Stimulated activated CD4-positive, alpha-beta T cell treated with anti-CD3 and anti-CD28 coated beads, Interleukin-4, amount 100 ng/mL, for 4 hours (primary cell): ENCODE data around the gene SEC61B.
A peak's percentile ranks its signal among the peaks of the same experiment; 100 is the strongest.

ENCODE experiments used
- DNase-seq, 2 experiments: peaks; one replicate each; pipeline ENCODE4 v3.0.0-alpha.2; 2020

SEC61B gene

DNA sequence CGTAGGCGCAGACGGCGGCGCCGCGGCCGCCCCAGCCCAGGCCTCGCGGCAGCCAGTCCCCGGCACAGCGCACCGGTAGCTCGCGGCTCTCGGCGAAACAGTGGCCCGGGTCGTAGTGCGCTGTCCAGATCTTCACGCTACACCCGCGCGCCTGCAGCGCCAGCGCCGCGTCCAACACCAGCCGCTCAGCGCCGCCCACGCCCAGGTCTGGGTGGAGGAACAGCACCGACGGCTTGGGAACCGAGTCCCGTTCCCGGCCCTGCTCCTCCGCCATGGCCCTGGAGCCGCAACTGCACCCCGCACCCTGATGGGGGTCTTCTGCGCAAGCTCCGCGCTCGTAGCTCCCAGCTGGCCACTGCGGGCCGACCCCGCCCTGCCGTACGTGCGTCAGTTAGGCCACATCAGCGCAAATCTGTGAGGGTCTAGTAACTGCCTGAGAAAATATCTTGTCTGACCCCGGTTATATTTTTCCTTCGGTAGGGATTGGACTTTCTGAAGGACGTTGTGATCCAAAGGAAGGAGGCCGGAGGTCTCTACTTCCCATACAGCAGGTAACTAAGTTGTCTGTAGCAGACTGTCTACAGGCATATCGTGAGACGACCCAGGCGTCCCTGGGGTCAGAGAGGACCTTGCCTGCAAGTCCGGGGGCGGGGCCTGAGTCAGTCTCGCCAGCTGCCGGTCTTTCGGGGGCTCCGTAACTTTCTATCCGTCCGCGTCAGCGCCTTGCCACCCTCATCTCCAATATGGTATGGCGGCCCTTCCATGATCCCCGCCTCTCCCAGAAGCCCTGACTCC, at the start of gene SEC61B, which contains the start of gene ALG2:
Gene SEC61B (plus strand): TSS at position 662 of the 795 bp plus-strand sequence. CDS start 82 bp downstream, at position 744.
Gene ALG2 (minus strand): TSS at position 322 of the 795 bp plus-strand sequence. CDS start 48 bp downstream, at position 274.
- peak; percentile 92 to 93 for DNase-seq

DNA sequence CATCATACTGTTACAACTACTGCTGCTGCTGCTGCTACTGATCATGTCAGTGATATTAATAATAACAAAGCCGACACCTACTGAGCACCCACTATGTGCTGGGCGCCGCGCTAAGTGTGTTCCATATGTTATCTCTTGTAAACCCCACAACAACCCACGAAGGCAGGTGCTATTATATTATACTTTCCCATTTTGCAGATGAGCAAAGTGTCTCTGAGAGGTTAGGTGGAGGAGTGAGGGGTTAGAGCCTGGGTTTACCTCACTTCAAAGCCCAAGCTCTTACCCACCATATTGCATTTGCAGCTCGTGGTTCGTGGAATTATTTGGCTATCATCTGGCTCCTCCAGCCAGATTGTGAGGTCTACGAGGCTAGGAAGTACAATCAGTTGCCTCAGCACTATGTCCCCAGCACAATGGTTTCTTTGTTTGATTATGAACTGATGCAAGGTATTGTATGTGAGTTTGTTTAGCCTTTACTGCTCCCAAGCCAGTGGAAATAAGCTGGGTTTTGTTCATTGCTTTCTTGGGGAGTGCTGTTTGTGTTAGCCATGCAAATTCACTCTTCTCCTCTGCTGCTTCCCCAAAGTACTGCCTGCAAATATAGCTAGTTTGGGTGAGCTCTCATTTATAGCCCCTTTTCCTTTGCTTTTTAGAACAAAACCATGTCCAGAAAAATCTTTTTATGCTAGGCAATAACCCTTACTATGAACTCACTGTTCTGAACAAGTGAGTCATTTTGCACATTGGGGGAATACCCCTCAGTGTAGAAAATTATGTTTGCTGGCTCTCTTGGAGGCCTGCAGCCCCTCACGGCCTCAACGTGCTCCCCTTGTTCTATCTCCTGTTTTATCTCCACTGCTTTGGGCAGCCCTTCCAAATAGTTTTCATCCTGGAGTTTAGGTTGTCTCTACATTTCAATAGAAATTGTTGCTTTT, 48.2 kb upstream of the SEC61B start:
- no peak for DNase-seq

DNA sequence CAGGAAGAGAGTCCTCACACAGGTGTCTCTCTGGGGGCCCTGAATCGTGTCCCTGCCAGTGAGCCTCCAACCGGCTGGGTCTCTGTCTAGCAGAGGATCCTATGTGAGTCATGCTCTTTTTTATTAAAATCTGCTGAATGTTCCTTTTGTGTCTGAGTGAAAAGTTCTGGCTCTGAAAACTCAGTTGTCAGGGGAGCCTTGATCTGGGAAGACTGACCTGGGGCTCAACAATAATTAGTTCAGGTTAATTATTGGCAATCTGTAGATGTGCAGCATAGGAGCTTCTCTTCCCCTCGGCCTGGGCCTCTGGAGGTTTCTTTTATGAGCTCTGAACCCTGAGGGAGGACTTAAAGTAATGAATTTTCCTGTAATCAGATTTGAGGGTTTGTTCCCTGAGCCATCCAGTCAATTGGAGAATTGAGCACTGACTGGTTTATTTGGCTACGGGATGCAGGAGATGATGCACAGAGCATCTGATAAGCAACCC, 45.5 kb upstream of the SEC61B start:
- no peak for DNase-seq

DNA sequence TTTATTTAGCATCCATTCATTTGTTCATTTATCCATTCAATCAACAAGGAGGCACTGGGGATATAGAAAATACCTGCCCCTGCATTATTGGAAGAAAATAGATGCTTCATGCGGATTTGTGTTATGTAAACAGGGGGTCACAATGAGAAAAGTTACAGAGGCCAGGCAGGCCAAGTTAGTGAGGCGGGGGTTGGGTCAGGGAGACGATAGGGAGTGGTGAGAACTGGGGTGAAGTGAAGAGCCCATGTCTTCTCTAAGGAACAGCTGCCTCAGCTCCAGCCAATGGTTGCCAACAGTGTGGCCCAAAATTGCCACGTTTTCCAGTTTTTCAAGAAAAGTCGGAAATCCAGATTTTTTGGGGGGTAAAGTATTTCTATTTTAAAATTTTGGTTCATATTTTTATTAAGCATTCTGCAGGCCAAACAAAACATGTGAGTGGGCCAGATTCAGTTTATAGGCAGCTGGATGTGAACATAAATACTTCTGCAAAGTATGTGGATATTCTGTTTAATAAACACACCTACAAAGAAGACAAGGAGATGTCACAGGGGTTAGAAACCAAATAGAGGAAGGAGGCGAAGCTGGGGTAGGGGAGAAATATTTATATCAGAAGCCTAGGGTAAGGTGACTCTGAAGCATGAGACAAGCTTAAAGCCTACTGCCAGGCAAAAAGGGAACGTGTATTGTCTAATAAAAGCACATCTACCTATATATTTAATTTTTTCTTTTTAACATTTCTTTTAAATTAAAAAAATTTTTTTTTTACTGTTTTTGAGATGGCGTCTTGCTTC, 44.3 kb upstream of the SEC61B start:
- DNase-seq, result no peak

DNA sequence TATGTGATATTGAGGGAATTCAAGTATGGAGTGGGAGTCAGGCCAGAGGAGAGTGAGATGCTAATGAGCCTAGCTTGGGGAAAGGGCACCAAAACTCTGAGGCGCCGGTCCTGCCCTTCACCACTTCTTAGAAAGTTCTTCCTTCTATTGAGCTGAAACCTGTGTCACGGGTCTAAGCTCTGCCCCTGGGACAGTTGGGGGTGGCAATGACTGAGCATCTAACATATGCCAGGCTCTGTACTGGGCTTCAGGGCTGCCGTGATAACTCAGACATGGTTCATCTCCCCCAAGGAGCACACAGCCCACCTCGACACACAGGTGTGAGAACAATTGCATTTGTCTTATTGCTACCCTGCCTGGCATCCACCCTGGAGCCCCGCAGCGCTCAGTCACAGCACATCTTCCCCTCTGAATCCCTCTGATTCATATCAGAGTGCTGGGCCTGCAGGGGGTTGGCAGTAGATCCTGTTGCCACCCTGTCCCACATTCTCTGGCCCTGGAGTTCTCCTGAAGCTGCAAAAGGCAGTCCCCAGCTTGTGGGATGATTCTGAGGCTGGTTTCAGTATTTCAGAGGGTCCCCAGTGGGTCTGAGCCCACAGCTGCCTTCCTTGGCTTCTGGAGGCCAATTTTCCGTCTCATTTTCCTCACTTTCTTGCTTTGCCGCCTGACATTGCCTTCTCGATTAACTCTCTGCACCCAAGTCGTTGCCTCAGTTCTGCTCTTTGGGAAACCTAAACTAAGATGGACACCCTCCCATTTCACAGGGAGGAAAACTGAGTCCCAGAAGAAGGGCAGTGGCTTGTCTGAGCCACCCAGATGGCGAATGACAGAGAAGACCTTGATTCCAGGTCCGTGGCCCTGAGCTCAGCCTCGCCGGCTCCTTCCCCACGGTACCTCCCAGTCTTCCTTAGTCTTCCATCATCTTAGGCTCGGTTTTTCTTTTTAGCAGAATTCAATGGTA, 42.9 kb upstream of the SEC61B start:
- no peak for DNase-seq

DNA sequence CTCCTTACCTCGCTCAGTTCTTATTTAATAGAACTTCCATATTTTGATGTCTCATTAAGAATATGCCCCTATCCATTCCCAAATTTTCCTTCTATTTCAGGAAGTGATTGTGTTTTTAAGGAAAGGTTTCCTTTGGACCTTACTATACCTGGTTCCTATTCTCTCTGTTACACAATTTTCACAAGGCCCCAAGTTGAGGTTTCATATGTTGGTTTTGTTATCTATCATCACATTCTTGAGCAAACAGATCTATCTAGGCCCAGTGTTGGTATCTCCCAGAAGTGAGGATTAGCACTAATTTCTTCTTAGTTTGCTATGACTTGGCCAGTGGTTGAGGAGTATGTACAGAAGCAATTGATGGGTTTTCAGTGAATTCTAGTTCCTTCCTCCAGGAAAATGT, 41.9 kb upstream of the SEC61B start:
- DNase-seq, result no peak

DNA sequence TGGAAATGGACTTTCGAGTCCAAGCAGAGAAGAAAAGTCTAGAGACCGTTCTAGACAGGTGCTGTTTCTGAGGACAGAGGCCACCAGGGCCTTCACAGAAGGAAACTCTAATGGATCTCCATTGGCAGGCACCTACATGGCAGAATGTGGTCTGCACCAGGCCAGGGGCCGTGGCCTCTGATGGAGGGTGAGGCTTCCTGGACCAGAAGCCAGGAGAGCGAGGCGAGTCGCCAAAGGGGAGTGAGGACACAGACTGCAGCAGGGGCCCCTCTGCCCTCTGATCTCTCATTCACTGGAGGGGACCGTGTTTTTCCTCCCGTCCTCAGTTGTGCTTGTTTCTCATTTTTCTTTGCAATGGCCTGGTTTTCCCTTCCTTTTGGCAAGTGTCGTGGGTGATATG, 41.4 kb upstream of the SEC61B start:
- no peak for DNase-seq

DNA sequence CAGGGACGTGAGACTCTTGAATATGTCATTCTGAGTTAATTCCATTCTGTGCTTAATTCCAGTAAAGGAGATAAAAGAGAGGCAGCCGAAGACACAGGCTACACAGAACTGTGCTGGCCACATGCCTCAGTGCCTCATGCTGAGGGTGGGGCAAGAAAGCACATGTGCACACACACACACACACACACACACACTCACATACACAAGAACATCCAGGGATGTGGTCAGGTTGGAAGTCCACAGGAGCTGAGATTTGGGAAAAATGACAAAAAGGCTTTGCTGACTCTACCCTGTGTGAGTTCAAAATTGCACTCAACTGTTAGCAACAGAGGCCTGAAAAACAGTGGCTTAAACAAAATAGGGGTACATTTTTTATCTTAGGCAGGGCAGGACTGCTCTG, 40.9 kb upstream of the SEC61B start:
- no peak for DNase-seq

DNA sequence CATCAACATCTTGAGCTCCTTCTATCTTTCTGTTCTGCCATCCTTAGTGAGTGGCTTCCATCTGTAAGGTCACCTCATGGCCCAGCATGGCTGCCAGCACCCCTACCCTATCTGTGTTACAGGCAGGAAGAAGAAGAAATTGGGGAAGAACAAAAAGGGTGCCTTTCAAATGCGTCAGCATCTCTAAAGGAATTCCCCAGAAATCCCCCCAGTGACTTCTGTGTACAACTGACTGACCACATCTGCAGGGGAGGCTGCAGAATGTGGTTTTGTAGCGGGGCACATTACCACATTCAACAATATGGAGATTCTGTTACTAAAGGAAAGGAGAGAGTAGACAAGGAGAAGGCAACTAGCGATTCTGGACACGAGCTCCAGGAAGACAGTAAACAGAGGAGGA, 40.5 kb upstream of the SEC61B start:
- no peak for DNase-seq

DNA sequence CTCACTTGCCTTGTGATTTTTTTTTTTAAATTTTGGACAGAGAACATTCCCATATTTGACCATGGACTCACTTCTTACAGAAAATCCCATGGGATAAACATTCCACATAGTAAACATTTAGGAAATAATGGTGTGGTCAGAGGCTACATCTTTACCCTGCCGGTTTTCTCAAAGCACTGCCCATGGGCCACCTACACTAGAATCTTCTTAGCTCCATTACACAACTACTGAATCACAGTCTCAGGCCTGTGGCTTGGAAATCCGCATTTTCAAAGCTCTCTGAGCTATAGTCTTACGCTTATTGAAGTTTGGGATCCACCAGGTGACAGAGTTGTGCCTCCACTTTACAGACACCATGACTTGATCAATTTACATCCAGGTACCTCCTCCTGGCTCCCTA, 39.7 kb upstream of the SEC61B start:
- DNase-seq, result no peak

DNA sequence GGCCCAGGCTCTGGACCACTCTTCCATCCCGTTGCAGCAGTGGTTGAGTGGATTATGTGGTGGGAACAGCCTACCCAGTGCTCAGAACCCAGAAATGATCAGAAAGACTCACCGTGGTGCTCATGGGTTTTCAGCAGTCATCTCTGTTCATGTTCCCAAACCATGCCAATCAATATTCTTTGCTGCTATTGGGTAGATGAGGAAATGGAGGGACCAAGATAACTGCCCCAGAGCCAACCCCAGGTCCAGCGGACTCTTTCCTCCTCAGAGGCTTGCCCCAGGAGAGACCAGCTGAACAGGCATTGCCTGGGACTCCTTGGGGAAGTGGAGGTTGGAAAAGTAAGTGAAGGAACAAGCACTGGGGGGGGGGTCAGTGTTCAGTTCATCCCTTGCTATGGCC, 38.5 kb upstream of the SEC61B start:
- no peak for DNase-seq

DNA sequence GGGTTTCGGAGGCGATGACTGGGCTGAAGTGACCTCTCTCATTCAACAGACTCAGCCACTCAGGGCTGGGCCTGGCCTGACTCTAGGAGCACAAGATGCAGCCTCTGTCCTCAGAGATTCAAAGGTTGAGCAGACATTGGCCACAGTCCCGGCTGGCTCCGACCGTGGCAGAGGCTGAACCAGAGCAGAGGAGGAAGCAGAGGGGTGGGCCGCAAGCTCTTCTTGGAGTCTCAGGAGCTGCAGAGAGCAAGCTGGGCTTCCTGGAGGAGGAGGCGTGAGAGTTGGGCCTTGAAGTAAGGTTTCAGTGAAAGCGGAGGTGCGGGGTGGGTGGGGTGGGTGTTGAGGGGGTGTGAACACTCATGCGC, 38.0 kb upstream of the SEC61B start:
- no peak for DNase-seq

DNA sequence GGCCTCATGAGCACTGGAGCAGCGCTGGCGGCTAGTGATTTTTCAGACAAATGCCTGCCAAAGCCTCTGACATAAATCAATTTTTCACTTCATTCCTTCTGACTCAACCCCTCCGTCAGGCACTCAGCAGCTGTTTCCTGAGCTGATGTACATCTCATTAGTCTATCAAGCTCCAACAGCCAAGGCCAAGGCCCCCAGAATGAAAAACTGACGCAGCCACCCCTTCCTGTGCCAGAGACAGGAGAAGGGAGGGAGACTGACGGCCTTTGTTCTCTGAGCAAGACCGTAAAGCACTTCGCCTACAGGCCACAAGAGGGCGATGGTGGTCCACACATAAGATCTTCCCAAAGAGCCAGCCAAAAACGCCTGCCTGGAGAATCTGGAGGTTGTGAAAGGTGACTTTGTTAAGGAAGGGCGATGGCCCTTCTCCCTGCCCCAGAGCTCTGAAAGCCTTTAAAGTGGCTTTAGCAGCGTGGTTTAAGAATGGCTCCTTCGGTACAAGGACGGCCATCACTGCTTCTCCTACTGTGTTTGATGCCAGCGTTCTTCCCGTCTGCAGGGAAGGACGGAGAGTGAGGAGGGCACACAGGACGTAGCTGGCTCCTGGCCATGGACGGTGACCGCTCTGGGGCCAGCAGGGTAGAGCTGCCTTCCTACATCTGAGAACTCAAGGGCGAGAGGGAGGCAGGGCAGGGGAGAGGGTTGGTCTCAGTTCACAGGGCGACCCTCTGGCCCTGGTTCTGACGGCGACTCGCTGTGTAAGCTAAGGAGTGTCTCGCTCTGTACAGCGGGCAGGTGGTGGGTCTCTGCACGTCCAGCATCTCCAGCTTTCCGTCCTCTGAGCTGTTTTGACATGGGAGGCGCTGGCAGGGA, 37.4 kb upstream of the SEC61B start:
- DNase-seq, result peak; percentile 59 to 64

DNA sequence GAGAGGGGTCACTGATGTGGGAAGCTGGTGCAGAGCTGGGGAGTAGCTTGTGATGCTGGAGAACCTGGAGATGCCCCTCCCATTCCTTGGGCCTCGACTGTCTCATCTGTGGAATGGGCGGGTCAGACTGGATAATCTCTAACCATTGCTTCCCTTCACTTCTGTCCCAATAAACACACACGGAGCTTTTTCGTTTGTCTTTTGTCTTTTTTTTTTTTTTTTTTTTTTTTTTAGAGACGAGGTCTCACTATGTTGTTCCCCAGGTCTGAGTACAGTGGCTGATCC, 36.8 kb upstream of the SEC61B start:
- no peak for DNase-seq

DNA sequence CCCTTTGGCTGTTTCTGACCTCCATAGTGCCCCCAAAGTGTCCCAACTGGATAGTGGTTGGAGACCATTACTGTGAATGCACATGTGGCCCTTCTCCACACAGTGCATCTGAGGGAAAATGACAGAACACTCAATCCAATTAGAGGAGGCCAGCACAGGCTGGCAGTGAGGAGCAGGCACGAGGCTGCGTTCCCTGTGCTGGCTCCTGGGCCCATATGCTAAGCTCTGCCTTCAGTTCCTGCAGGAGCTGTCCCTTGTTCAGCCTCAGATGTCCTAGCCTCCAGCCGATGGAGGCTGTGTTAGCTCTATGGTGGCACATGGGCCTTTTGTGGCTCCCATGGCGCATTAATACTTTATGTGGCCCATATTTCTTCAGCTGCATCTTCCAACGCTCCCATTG, 36.1 kb upstream of the SEC61B start:
- DNase-seq, result no peak

DNA sequence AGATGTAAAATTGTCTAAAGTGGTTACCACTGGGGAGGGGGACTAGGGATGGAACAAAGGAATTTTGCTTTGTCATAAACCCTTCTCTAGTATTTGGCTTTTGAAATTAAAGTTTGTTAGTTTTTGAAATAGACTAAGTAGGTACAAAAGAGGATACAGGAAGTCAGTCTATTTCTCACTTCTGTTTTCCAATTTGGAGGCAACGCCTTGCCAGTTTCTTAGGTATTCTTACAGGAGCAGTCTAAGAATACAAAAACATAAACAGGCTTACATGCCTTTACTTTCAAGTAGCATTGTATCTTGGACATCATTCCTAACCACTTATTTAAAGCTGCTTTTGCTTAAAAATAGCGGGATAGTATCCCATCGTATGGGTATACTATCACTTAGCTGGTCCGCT, 34.8 kb upstream of the SEC61B start:
- no peak for DNase-seq

DNA sequence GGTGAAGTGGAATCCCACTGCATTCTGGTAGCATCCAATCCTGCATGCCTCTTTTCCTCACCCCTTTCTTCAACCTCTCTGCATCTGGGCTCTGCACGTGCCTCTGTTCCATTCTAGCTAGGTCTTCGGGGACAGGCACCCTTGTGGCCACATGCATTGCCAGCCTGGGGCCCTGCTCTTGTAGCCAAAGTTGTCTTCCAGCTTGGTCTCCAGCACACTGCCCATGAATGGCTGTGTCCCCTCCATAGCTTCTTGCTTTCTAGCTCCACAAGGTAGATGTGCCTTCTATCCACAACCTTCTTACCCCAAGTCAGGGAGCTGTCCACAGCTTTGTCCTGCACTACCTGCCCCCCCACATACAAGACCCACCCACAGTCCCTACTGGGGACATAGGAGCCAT, 32.9 kb upstream of the SEC61B start:
- no peak for DNase-seq

DNA sequence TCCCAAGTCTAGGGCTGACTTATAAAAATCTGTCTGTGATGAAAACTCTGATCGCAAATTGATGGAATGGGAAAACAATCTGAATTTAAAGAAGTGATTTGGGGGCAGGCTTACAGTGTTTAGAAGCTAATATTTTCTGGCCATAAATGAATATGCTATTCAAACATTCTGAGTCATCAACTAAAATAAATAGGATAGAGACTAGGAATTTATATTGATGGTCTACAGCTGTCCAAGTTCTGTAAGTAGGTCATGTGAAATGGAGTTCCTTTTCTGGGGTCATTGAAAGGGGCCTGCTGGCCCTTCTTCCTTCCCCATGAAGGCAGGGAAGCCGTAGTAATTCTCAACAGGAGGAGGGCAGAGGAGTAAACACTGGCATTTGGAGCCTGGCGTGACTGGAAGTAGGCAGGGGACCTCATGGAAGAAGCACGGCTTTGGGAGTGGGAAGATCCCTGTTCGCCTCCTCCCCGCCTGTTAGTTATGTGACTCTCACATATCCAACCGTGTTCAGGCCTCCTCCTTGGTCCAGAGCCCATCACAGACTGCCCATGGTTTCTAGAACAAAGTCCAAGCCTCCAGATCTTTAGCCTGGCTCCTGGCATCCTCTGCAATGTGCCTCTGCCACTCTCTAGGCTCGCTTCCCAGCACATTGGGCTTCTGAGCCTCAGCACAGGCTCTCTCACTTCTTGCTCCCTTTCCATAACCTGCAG, 32.0 kb upstream of the SEC61B start:
- DNase-seq, result no peak

DNA sequence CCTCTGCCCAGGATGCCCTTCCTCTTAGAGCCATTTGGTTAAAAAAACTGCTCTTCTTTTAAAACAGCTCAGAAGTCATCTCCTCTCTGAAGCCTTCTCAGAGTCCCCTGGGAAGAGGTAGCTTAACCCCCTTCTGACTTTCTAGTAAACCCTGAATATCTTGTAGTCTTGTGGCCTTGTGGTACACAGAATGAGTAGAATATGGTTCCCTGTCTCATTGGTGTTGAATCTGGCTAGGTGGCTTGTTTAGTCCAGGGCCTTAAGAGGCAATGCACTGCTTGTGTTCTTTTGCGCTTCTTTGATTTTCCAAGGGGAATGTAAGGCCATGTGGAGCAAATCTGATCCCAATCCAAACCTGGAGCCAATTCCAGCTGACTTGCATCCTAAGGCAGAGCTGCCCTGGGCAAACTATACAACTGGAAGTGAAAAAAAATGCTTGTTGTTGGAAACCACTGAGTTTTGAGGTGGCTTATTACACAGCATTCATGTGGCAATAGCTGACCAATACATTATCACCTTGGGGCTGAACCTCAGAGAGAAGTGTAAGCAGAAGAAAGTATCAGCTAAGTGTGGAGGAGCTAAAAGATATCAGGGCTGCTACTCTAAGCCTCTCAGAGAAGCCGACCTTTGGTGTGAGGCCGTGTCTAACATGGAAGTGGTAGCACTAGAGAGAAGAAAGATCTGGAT, 31.3 kb upstream of the SEC61B start:
- no peak for DNase-seq
